Activated T-cell treated with anti-CD3 and anti-CD28 coated beads, Interleukin-2, amount 50 U/mL, for 48 hours (primary cell): ENCODE results near the gene ARID1B.
A peak's percentile ranks its signal among the peaks of the same experiment; 100 is the strongest.

Experiments used
- DNase-seq, 2 experiments: peaks; one replicate each; pipeline ENCODE4 v3.0.0-alpha.2; 2020

The ARID1B gene

GRCh38 chr6:156774863-156775405, 2.2 kb upstream of the ARID1B start:
- DNase-seq, result no peak

DNA sequence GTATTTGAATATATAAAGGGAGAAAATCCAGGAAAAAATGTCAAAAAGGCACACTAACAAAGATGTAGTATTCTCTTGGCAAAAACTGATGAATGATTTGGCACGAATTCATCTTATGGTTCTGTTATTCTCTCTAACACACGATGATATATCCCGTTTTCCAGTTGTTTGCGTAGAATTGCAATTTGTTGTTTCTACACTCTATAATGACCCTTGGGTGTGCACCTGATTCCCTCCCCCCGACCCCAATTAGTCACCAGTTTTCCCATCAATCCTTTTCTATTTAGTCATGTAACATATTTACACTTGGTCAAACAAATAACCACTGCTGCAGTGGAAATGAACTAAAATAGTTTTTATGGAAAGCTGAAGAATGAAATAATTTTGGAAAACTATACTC, 1.5 kb upstream of the ARID1B start:
- DNase-seq, result no peak

DNA sequence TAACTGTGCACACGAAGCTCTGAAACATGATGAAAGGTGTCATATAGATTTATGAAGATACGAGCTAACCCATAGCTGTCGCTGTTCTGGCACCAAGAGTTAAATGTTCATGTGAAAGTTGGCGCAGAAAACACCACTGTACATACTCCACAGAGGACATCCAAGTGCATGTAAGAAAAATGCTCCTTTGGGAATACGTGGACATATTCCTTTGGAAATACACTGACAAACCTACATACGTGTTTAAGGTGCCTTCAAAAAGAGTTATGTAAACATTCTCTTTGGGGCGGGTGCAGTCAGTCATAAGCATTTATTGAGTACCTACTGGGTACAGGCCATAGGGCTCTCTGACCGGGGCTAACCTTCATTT, 723 bp upstream of the ARID1B start:
- DNase-seq, result no peak

DNA sequence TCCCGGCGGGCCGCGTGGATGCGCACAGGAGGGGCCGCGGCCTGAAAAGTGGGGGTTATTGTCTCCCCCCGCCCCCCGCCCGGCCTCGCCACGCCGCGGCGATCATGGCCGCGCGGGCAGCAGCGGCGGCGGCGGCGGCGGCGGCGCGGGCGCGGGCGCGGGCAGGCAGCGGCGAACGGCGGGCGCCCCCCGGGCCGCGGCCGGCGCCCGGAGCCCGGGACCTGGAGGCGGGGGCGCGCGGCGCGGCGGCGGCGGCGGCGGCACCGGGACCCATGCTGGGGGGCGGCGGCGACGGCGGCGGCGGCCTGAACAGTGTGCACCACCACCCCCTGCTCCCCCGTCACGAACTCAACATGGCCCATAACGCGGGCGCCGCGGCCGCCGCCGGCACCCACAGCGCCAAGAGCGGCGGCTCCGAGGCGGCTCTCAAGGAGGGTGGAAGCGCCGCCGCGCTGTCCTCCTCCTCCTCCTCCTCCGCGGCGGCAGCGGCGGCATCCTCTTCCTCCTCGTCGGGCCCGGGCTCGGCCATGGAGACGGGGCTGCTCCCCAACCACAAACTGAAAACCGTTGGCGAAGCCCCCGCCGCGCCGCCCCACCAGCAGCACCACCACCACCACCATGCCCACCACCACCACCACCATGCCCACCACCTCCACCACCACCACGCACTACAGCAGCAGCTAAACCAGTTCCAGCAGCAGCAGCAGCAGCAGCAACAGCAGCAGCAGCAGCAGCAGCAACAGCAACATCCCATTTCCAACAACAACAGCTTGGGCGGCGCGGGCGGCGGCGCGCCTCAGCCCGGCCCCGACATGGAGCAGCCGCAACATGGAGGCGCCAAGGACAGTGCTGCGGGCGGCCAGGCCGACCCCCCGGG, 637 bp downstream of the ARID1B start:
- peak; percentile 74 to 77 for DNase-seq

DNA sequence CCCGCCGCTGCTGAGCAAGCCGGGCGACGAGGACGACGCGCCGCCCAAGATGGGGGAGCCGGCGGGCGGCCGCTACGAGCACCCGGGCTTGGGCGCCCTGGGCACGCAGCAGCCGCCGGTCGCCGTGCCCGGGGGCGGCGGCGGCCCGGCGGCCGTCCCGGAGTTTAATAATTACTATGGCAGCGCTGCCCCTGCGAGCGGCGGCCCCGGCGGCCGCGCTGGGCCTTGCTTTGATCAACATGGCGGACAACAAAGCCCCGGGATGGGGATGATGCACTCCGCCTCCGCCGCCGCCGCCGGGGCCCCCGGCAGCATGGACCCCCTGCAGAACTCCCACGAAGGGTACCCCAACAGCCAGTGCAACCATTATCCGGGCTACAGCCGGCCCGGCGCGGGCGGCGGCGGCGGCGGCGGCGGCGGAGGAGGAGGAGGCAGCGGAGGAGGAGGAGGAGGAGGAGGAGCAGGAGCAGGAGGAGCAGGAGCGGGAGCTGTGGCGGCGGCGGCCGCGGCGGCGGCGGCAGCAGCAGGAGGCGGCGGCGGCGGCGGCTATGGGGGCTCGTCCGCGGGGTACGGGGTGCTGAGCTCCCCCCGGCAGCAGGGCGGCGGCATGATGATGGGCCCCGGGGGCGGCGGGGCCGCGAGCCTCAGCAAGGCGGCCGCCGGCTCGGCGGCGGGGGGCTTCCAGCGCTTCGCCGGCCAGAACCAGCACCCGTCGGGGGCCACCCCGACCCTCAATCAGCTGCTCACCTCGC, 1.5 kb downstream of the ARID1B start:
- DNase-seq, result peak; percentile 66 to 72

DNA sequence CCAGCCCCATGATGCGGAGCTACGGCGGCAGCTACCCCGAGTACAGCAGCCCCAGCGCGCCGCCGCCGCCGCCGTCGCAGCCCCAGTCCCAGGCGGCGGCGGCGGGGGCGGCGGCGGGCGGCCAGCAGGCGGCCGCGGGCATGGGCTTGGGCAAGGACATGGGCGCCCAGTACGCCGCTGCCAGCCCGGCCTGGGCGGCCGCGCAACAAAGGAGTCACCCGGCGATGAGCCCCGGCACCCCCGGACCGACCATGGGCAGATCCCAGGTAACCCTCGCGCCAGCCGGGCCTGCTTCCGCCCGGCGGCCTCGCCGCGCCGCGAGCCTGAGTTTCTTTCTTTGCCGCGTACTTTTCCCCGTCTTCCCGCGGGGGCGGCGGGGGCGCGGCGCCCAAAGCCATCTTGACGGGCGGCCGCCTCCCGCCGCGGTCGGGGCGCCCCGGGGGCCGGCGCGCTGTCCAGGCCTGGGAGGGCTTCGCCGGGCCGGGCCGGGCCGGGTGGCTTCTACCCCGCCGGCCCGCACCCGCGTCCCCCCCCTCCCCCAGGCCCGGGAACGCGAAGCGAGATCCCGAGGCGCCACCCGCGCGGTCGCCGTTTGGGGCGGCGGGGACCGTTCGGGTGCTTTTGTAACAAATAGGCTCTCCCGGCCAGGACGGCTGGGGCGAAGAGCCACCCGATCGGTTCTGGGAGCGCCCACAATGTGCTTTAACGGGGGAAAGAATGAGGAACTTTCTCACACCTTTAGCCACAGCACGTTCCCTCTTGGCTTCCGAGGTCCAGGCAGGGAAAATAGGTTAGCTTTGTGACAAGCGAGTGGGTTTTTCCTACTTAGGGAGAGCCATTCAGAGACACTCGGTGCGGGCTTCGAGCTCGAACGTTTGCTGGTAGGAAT, 2.3 kb downstream of the ARID1B start:
- peak; percentile 74 to 79 for DNase-seq

DNA sequence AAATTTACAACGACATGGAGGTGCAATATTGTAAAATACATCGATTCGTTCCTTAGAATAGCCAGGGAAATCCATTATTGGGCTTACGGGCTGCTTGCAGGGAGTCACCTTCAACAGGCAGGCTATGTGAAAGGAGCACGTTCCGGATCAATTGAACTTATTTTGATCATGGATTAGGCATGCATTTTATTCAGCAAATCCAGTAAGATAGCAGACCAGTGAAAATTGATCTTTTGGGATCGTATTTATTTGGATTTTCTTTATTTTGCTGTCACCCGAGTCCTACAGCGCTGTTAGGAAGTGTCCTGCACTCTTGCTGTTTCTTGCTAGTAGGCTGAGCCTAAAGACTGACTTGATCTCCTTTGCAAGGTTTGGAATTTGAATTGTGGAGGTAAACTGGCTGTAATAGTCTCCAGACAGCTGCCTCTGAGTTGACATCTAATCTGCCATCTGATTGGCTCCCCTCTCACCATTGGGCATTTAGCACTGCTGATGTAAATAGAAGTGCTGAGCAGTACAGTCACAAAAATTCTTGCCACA, 3.0 kb downstream of the ARID1B start:
- DNase-seq, result peak in 1 of 2 experiments; percentile 45

GRCh38 chr6:156780962-156781853, 4.0 kb downstream of the ARID1B start:
- DNase-seq, result no peak

GRCh38 chr6:156781861-156782631, 4.9 kb downstream of the ARID1B start:
- no peak for DNase-seq

DNA sequence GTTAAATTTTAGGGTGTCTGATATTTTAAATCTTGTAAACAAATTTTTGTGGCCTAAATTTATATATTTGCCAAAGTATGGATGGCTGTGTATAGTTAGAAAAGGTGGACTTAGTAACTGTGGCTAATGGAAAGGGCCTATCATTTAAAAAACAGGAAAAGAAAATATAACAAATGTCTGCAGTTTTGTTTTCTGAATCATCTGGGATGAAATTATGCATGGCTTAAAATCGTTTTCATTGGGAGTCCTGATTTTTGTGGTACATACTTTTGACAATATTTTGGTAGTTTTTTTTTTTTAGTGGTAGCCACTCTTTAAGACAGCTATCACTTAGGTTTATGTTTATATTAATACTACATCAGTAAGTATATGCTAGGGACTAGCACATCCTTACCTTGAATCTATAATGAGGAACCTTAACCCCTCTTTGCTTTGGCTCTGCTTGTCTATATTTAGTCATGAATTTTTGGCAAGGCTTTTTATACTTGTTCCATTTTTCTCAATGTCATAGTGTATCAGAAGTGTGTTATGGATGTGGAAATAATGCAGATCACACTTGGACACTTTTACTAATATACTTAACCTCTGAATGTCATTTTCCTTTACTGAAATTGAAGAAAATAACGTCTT, 5.6 kb downstream of the ARID1B start:
- no peak for DNase-seq

DNA sequence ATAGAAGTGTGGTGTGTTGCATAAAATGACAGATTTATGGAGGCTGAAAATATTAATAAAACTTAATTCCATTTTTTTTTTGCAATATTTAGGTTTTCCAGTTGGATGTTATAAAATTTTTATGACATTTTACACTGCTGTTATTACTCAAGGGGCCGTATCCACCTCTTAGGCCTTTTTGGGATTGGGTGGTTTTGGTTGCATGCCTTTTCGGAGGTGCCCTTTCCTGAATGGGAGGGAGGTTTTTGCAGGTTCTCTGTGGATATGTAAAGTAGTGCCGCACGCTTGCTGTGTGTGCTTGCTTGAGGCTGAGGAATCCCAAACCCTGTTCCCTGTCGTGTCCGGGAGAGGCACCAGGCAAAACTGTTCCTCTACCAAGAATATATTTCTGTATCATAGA, 6.8 kb downstream of the ARID1B start:
- no peak for DNase-seq

GRCh38 chr6:156786652-156787051, 9.5 kb downstream of the ARID1B start:
- no peak for DNase-seq

GRCh38 chr6:156787569-156788492, 10.7 kb downstream of the ARID1B start:
- DNase-seq, result no peak

DNA sequence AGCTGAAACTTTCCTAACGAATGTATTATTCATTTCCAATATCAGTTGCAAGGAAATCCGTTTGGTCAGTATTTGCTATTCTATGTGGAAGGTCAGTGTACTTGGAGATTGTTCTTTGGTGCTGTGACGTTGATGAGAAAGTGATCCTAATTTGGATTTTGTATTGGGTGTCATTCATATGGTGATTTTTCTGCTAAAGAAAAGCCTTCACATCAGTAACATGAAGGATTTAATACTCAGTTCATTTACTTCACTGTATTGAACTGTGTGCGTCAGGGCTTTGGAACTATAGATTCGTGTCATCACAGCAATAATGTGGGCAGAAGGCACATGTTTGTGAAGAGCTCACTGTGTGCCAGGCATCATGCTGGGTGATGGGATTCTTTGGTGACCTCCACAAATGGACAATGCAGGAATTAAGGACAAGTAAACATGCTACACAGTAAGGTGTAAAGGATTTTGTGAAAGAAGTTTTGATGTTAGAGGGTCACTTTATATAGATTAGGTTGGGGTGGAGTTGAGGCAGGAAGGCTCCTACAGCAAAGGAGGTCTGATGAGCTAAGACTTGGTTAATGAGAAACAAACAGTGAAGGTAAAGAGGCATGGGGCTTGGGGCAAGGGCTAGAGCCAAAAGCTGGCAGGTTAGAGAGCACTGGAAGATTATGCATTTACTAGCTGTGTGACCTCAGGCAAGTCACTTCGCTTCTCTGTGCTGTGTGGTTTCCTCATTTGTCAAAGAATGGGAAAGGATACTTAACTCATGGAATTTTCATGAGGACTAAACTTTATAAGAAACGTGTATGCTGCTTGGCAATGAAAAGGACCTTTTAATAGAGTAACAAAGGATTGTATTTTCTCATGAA, 12.1 kb downstream of the ARID1B start:
- DNase-seq, result no peak

DNA sequence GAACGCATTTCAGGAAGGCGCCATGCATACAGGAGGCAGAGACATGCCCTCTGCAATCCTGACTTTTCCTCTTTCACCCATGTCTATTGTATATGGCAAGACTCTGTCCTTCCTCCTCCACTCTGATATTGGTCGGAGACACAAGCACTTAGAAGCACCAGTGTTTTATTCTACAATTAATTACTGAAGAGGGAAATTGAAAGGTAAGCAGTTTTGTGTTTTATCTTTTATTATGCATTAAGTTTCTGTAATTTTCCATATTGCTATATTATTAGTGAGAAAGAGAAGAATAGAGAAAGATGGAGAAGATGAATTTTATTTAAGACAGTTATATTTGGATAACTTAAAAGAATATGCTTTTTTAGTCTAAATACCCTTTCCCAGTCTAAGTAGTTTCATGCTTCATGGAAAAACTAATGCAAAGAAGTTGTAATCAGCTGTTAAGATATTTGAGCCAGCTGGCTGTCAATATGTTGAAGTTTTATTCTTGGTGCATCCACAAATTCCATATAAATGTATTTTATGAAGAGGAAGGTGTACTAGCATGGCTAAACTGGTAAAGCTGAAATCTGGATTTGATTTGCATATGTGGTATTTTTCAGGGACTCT, 13.6 kb downstream of the ARID1B start:
- no peak for DNase-seq

DNA sequence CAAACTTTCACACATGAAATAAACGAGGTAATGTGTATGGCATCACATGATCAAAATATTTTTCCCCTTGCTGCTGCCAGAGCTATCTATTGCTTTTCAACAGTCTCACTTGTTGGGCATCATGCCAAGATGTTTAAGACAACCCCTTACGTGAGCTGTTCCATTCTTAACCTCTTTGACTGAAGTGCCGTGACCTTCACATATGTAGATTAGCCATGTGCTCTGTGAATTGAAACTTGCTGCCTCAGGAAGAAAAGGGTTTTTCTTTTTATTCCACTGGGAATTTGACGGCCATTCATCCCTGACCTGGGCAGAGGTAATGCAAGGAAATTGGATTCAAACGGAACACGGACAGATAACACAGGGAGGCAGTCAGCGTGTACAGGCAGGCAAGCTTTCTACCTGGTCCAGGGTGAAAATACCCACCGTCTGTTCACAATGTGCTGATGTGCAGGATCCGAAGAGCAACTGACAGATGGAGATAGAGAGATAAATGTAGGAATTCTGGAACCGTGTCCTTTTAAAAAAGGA, 14.2 kb downstream of the ARID1B start:
- no peak for DNase-seq

DNA sequence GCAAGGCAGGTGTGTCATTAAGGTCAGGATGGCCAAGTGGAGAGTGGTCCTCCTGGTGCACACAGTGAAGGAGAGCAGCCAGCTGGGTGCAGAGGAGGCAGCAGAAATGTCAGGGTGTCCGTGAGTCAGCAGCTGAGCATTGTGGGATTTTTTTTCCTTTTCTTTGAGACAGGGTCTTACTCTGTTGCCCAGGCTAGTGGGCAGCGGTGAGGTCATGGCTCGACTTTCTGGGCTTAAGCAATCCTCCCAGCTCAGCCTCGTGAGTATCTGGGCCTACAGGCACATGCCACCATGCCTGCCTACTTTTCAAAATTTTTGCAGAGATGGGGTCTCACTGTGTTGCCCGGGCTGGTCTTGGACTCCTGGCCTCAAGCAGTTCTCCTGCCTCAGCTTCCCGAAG, 16.0 kb downstream of the ARID1B start:
- DNase-seq, result no peak
